NCI-H526 treated with DMSO at 0.1 percent for 48 hours (cell line): ENCODE measurements around the gene FAM240A.
A peak's percentile ranks its signal among the peaks of the same experiment; 100 is the strongest.

ENCODE experiments used
- DNase-seq: peaks from one replicate; lab custom pipeline; 2025; lab: John Stamatoyannopoulos, UW

Gene FAM240A

DNA sequence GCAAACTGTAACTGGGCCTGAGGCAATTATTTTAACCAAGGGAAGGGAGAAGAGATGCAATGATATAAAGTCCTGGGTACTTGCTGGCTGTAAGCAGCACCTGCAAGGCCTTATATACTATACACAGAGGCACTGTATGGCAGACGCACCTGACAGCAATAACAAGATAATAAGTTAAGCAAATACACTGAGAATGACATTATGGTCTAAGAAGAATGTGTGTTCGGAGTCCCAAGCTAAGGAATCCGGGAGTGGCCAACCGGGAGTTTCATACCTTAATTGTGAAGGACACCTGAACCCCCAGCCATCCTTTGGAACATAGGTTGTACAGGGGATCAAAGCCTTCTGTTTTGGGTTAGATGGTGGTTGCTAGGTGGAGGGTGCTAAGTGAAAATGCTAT lies 13.7 kb downstream of the FAM240A start:
- no peak for DNase-seq

DNA sequence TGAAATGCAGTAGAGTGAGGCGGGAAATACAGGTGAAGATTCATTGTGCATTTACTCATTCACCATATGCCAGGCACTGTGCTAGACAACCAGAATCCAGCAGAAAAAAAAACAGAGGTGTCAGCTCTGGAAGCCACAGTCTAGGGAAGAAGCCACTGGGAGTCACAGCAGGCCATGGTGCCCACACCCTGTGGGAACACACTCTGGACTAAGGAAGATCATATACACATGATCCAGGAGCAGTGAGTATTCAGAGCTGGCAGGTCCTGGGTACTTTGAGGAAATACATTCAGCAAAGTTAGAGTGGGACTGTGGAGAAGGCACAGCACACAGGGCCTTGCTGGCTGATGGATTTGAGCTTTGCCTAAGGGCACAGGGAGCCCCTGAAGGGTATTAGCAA lies 14.8 kb downstream of the FAM240A start:
- no peak for DNase-seq

DNA sequence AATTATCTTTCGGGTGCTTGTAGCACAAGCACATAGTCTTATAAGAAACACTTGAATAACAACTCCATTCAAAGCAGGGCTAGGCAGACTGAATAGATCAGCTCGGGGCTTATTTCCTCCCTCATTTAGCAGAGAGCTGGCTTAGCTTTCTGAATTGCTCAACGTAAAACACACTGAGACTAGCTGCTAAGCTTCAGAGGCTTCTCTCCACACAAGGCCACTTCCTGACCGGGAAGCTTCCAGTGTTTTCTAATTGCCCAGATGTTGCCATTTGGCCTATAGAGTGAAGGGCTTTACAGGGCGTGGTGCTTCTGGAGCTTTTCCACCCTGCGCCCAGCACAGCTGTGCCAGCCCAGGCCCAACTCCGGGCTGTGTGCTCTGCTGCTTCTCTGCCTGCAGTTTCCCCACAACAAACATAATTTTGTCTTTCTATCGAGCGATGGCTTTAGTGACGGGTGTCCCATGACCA lies 16.6 kb downstream of the FAM240A start:
- peak; percentile 4 for DNase-seq

DNA sequence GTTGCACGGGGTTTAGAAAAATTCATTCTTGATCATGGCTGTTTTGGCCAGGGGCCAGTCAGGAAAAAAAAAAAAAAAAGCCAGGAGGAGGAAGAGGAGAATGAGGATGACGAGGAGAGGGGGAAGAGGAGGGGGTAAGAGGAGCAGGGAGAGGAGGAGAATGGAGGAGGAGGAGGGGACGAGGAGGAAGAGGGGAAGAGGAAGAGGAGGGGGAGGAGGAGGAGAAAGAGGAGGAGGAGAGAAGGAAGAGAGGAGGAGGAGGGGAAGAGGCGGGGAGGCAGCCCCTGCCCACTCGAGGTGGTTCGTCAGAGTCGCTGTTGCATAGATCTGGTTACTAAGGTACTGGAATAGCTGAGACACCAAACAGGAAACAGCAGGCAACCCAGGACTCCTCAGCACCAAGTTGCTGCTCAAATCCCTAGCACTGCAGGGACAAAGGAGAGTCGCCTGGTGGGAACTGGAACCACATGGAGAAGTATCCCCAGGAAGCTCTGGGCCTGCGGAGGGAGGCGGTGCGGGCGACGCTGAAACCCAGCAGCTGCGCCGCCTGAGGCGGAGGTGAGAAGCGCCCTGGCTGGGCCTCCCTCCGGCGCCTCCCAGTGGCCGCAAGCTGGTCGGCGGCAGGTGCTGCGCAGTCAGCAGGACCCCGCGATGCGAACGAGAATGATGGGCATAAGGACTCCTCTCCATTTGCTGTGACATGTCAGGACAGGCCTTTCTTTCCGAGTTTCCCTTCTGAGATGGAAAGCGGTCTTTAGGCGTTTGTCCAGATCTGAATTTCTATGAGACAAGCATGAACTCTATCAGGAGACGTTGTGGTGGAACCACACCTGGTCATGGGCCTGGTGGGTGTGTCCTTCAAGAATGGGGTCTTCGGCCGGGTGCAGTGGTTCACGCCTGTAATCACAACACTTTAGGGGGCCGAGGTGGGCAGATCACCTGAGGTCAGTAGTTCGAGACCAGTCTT lies 17.5 kb downstream of the FAM240A start:
- DNase-seq: peak; percentile 49

DNA sequence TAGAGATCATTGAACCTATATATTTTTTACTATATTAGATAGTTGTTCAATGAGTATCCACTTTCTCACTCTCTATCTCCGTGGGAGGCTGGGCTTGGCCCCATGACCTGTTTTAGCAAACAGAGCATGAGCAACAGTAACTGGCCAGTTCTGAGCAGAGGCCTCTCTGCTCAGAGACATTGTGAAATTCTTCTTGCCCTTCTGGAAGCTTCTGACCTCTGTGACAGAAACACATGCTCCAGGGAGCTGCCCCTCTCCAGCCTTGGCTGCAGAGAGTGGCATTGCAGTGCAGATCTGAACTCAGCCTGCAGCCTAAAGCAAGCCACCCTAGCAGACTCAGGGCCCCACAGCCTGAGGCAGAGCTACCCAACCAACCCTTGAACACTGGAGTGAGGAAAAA lies 20.5 kb downstream of the FAM240A start:
- no peak for DNase-seq

DNA sequence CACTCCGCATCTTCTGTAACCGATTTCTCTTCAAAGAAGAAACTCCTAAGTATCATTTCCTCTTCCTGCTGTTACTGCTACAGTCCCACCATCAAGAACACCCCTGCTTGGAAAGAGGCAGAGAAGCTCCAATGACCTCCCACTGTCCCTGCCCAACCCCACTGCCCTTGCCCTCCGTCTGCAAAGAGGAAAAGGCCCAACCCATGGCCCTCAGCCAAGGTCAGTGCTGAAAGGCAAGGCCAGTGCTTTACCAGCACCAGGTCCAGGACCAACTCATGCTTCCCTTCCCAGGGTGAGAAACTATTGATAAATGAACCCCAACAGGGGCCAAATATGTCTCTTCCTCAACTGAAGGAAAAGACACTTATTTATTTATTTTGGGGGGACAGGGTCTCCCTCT lies 22.5 kb downstream of the FAM240A start:
- no peak for DNase-seq

DNA sequence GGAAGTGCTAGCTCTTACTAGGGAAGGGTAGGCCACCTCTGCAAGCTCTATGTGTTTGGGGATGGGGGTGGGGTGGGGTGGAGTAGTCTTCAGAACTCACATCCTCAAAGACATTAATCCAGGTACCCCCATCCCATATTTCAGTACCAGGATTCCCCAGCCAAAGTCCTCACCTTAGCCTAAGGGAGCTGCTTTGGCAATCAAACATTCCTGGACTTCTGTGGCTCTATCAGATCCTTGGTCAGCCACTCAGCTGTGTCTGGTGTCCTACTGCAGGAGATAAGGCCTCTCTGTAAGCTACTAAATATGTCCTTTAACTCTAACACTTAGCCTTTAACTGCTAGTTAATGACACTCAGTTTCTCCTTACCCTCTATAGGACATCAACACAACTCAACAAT lies 26.9 kb downstream of the FAM240A start:
- no peak for DNase-seq

DNA sequence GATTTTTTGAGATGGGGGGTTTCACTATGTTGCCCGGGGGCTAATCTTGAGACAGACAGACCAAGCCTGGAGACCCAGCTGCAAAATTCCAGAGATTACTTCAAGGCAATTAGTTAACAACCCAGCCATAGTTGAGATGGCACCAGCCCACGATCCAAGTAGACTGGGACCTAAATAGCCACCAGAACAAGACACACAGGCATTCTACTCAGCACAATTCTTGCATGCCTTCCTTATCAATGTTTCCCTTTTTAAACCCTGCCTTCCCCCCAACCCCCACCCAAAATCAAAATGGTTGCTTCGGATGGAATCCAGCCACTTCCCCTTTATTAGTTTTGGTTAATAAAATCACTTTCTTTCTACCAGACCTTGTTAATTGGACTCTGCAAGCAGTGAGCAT lies 28.6 kb downstream of the FAM240A start:
- no peak for DNase-seq

DNA sequence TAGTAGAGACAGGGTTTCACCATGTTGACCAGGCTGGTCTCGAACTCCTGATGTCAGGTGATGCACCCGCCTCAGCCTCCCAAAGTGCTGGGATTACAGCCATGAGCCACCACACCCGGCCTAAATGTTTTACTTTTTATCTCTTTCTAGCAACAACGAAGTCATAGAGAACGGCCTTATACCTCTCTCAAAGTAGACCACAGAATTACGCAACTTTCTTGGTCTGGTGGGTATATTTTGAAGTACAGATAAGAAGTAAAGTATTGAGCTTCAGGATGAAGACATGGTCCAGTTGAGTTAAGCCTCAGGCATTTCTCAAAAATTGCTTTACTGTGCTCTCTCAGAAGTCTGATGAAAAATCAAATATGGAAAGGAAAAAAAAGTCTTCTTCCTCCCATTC lies 30.6 kb downstream of the FAM240A start:
- DNase-seq: no peak

DNA sequence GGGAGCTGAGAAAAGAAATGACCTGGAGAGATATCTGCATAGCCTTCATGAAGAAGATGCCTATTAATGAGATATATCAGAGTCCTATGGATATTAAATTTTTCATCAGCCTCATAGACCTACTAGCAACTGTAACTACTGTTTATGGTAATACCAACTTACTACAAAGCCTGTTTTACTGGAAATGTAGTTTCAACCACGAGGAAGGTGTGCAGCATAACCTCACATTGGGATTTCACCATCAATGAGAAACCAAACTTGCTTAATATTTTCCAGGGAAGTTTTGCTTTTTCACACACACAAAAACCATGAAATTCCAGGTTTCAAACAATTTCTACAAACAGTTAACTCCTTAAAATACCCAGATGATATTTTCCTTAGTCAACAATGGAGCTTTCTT lies 31.4 kb downstream of the FAM240A start:
- no peak for DNase-seq

DNA sequence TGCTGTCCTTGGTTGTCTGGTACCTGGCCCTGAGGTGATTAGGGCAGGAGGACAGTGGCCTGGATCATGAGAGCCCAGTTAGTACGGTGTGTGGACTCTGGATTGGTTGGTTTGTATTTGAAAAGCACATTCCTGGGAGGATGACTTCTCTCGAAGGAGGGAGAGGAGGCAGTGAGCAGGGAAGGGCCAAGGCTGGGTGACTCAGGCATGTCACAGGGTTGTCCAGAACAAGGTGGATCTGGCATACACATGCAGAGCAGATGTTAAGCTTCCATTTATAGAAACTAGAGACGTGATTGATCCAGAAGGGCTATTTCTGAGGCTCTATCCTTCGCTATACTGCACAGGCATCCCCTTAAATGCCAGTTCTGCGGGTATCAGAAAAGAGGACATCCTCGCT lies 34.4 kb downstream of the FAM240A start:
- DNase-seq: no peak

DNA sequence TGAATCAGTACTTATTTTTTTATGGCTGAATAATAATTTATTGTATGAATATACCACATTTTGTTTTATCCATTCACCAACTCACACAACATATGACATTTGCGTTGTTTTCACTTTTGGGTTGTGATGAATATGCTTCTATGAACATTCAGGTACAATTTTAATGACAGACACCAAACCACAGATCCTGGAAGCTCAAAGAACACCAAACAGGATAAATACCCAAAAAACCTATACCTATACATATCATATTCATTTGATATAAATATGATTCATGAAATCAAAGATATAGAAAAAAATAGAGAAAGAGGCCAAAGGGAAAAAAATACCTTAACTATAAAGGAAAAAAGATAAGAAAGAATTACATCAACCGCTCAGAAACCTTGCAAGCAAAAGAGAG lies 35.8 kb downstream of the FAM240A start:
- no peak for DNase-seq

DNA sequence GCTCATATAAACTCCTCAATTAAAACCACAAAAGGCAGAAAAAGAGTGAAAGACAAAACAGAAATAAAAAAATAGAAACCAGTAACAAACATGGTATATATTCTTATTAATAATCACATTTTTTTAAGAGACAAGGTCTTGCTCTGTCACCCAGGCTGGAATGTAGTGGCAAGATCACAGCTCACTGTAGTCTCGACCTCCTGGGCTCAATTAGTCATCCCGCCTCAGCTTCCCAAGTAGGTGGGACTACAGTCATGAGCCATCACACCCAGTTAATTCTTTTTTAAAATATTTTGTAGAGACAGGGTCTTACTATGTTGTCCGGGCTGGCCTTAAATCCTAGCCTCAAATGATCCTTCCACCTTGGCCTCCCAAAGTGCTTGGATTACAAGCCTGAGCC lies 37.1 kb downstream of the FAM240A start:
- no peak for DNase-seq

DNA sequence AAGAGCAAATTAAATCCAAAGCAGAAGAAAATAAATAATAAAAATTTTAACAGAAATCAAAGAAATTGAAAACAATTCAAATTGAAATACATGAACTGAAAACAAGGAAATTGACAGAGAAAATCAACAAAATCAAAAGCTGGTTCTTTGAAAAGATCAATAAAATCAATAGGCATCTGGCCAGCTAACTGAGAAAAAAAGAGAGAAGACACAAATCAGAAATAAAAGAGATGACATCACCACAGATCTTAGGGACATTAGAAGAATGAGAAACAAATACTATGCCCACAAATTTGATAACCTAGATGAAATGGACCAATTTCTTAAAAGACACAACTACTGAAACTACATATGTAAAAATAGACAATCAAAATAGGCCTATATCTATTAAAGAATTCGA lies 38.8 kb downstream of the FAM240A start:
- no peak for DNase-seq

DNA sequence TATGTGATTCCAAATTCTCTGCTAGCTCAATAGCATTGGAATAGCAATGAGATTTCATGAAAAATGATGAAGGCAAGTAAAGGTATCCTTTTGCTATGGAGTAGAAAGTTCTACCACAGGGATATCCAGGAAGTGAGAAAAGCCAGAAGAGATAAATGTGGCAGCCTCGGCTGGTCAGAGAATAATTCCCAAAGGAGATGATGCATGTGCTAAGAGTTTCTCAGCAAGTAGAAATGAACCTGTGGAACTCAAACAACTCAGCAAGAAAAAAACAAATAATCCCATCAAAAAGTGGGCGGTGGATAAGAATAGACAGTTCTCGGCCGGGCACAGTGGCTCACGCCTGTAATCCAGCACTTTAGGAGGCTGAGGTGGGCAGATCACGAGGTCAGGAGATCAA lies 42.9 kb downstream of the FAM240A start:
- no peak for DNase-seq

DNA sequence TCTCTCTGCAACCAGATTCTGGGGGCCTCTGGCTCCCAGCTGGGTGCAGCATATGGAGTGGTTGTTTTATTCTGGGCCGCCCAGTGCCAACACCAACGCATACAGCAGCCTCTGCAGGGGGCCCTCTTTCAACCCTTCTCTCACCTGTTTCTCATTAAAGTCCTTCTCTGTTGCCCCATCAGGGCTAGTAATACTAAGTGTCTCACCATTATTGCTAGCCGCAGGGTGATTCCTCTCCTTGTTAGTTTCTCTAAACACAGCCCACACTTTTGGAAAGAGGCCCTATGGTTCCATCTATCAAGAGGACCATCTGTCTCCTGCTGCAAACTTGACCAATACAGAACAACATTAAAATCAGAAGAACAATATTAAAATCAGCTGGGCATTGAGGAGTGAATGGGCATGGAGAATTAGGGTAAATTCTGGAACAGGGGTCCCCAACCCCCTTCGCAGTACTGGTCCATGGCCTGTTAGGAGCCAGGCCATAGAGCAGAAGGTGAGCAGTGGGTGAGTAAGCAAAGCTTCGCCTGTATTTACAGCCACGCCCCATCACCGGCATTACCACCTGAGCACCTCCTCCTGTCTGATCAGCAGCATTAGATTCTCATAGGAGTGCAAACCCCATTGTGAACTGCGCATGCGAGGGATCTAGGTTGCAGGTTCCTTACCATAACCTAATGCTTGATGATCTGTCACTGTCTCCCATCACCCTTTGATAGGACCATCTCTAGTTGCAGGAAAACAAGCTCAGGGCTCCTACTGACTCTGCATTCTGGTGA lies 44.6 kb downstream of the FAM240A start:
- no peak for DNase-seq

DNA sequence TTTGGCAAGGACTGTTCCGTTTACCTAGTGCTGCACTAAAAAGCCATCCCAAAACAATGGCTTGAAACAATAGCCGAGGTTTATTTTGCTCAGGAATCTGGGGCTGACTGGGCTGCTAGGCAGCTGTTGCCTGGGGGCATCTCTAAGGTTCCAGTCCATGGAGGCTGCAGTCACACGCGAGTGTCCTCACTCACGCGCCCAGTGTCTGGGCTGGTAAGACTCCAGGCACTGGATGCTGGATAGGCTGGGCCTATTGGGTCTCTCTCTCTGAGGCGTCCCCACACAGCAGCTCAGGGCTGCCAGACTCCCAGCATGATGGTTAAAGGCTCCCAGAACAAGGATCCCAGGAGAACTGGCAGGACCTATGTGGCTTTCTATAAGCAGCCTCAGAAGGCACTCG lies 47.0 kb downstream of the FAM240A start:
- no peak for DNase-seq

DNA sequence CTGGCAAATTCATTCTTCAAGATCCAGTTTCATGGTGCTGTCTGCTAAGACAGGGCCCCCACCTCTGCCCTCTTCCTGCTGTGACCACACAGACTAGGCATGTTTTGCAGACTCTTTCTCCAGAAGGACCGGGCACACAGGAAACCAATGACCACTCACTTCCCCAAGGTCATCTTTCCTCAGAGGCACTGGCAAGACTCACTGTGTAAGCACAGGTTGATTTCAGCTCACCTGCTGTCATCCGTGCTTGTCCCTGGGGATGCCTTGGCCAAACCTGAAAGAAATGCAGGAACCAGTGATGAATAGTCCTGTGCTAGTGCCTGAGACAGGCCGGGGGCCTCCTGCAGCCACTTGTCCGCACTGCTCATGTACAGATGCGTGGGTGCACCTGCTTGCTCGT lies 47.7 kb downstream of the FAM240A start:
- no peak for DNase-seq

DNA sequence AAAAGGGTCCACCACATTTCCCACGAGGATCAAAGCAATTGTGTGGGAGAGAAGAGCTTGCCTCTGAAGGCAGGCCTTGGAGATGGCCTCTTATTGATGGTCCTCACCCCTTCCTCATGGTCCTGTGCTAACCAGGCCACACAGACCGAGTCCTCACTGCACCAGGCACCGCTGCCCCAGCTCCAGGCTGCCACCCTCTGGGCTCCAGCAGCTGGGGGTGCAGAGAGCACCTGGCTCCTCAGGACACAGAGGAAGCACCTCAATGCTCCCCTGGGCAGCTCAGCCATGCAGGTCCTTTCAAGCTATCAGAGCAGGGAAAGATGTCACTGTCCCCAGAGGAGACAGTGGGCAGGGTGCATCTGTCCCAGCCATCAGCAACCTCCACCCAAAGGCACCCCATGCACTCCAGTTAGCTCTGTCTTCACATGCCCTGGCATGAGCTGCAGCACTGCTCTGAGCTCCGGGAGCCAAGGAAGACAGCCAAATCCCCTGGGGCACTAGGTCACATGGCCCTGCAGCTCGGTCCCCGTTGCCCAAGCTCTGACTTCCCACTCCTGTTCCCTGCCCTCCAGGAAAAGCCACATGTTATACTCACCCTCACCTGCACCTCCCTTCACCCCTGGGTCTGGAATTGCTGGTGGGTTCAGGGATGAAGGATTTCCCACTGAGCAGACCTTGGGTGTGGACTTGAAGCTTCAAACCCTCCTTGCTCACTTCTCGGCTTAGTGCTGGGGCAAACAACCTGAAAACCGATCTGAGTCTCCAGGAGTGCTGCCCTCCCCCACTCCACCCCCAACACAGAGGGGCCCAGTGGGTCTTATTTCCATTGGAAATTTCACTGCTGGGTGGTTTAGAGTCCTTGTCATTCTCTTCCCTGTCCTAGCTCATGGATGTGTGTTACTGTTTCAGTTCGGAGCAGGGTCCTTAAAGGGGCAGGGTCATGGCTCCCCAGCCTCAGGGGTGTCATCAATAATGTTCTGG lies 48.5 kb downstream of the FAM240A start:
- no peak for DNase-seq

DNA sequence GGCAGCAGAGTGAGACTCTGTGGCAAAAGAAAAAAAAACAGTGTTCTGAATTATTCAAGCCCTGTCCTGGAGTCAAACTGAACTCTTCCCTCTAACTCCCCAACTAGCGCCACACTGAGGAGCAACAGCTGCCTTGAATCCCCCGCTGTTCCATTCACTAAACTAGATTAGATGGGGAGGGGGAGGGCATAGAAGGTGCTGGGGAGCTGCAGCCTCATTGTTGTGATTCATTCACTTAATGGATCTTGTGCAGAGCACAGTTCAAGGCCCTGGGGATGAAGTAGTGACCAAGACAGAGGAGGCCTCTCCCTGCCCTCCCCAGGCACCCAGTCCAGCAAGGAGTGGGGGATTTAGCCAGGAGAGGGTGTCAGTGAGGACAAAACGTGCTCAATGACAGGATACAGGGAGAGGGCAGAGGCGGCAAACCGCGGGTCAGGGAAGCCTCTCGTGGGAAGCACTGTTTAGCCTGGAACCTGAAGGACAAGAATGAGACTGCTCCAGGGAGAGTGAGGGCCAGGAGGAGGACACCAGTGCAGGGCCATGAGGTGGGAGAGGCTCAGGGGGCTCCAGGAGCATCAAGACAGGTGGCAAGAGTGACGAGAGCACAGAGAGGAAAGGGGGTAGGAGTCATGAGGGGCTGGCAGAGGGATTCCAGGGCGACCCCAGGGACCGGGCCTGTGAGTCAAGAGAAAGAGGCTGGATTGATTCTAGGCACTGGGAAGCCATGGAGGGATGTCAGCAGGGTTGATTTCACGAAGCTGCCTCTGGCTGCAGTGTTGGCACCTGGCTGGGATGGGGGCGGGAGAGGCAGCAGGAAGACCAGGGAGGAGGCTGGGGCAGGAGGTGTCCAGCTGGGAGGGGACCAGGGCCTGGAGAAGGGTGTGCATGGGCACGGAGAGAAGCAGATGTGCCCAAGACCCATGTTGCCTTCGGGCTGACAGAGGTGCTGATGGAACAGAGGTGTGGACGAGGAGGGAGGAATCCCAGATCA lies 49.7 kb downstream of the FAM240A start:
- no peak for DNase-seq
